CD4-positive, alpha-beta T cell (primary cell): Measurements from ENCODE around the gene BTBD9. TPM values are rescaled to one million over a fixed set of nuclear protein-coding genes. Genes with fewer than 3 reads are reported as not detected.

Experiments used
- ATAC-seq: fragments of 200-7000 bp; cut with Tn5 transposase; one replicate; pipeline ENCODE4 v1.10.0; 2022; ENCODE audit warnings: mild to moderate bottlenecking; ENCODE audit not compliant: poor library complexity
- CTCF ChIA-PET: fragments of 350-600 bp; sonication (Branson Sonifier 250); formaldehyde crosslinking; loops from one replicate; lab custom pipeline; 2021; ENCODE audit warnings: antibody characterized with exemption, inconsistent platforms; lab: Charles Lee
- POLR2A ChIA-PET: fragments of 350-600 bp; sonication (Branson Sonifier 250); formaldehyde crosslinking; loops from one replicate; lab custom pipeline; 2021; ENCODE audit warnings: antibody characterized with exemption, inconsistent platforms; lab: Charles Lee
- DNase-seq, 14 experiments: peaks; one replicate each; pipeline ENCODE4 v3.0.0-alpha.2; 2013 to 2020; ENCODE audit warnings: mixed read lengths in 2 of 14
- H3K27ac ChIP-seq, 2 donors: one replicate each; pipeline versions ENCODE4 v1.5.1 to v1.7.0; 2013; ENCODE audit warnings: low read length in 2 of 2, low read depth in 1 of 2, mild to moderate bottlenecking in 1 of 2
- H3K27me3 ChIP-seq, 2 experiments: 1 replicate in 1 of 2; 2 replicates in 1 of 2; pipeline versions ENCODE4 v1.6.1 to v1.7.0; 2013; ENCODE audit warnings: low read length in 2 of 2, control low read depth in 1 of 2, mild to moderate bottlenecking in 1 of 2, moderate library complexity in 1 of 2; ENCODE audit not compliant: insufficient read depth in 2 of 2, control insufficient read depth in 1 of 2
- H3K36me3 ChIP-seq: one replicate; pipeline ENCODE4 v1.6.1; 2013; ENCODE audit warnings: low read length, control low read depth; ENCODE audit not compliant: insufficient read depth
- H3K4me1 ChIP-seq: one replicate; pipeline ENCODE4 v1.6.1; 2013; ENCODE audit warnings: low read length, control low read depth; ENCODE audit not compliant: insufficient read depth
- H3K4me3 ChIP-seq: one replicate; pipeline ENCODE4 v1.5.1; 2013; ENCODE audit warnings: mild to moderate bottlenecking, low read length, moderate library complexity
- H3K9me3 ChIP-seq, 2 experiments: 1 replicate in 1 of 2; 2 replicates in 1 of 2; pipeline versions ENCODE4 v1.6.1 to v1.7.0; 2013; ENCODE audit warnings: low read length in 2 of 2, mild to moderate bottlenecking in 2 of 2, control low read depth in 1 of 2, moderate library complexity in 1 of 2; ENCODE audit not compliant: control insufficient read depth in 1 of 2, insufficient read depth in 1 of 2
- H3K27ac Mint-ChIP-seq: one replicate; pipeline ENCODE4 v1.8.0; 2020; ENCODE audit warnings: mixed read lengths
- H3K27me3 Mint-ChIP-seq: one replicate; pipeline ENCODE4 v1.8.0; 2021; ENCODE audit warnings: mixed read lengths
- H3K36me3 Mint-ChIP-seq: one replicate; pipeline ENCODE4 v1.8.0; 2021; ENCODE audit warnings: low read depth, mixed read lengths
- H3K4me1 Mint-ChIP-seq: one replicate; pipeline ENCODE4 v1.8.0; 2021; ENCODE audit warnings: low read depth, mixed read lengths
- H3K4me3 Mint-ChIP-seq: one replicate; pipeline ENCODE4 v1.8.0; 2020; ENCODE audit warnings: mild to moderate bottlenecking, mixed read lengths
- H3K9me3 Mint-ChIP-seq: one replicate; pipeline ENCODE4 v1.8.0; 2020; ENCODE audit warnings: mixed read lengths
- CTCF ChIP-seq: fragments of 200-600 bp; IDR thresholded peaks from one replicate; pipeline ENCODE4 v1.8.0; 2022; ENCODE audit warnings: antibody characterized with exemption, mild to moderate bottlenecking
- intact Hi-C, 2 experiments: fragments of 100-400 bp; cut with DNase I in 1 of 2; cut with micrococcal nuclease in 1 of 2; formaldehyde crosslinking; loops; one replicate each; pipeline versions ENCODE4 v1.15.1 to v1.9.0; 2023 to 2025; cut with DNase I, micrococcal nuclease
- total RNA-seq, 174 experiments: library from RNA in 2 of 174; stranded (reverse) in 2 of 174; gene quantifications; one replicate each; pipeline ENCODE4 v1.2.3 and lab custom pipeline; 2021 to 2026

BTBD9 gene
- total RNA-seq, 2 experiments from 2014 or later = 58.7 to 59.3 TPM

DNA sequence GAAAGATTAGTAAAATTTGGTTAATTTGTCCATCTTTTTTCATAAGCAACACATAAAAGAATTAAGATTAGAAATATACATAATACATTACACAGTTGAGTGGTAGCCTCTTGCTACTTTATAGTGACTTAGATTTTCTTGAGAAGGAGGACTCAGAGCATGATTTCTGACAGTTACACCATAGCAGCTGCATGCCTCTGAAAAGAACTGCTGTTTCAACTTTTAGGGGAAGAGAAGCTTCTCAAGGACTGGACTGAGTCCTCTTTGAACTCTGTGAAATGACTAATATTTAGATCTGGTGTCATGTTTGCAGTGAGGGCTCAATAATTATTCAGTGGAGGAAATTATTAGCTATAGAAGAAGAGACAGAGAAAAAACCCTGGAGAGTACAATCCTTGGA, 272.5 kb downstream of the BTBD9 start:
- Histone ChIP-seq H3K9me3 (no peaks in the 10 kb centered on the region), H3K4me1 (no peaks in the 10 kb centered on the region), H3K4me3 (no peak overlapping the region), H3K27ac (no peak overlapping the region), H3K36me3 (no peaks in the 10 kb centered on the region), H3K27me3 (no peaks in the 10 kb centered on the region)
- H3K27me3 Mint-ChIP-seq = no peaks in the 10 kb centered on the region
- H3K9me3 Mint-ChIP-seq = no peaks in the 10 kb centered on the region
- POLR2A ChIA-PET = no interaction called here
- no peak overlapping the region for H3K27ac Mint-ChIP-seq
- H3K4me3 Mint-ChIP-seq = no peak overlapping the region
- H3K4me1 Mint-ChIP-seq = peaks cover 9% of the 10 kb centered on the region
- CTCF ChIA-PET = no interaction called here
- intact Hi-C loops = no loop called here
- ATAC-seq = no peak
- TF ChIP-seq CTCF = no peak
- no peak for DNase-seq
- peaks cover 6% of the 10 kb centered on the region for H3K36me3 Mint-ChIP-seq

GRCh38 chr6:38366234-38366633, 273.5 kb downstream of the BTBD9 start:
- Histone ChIP-seq H3K9me3 (no peaks in the 10 kb centered on the region), H3K27ac (no peak overlapping the region), H3K4me3 (no peak overlapping the region), H3K36me3 (no peaks in the 10 kb centered on the region), H3K27me3 (no peaks in the 10 kb centered on the region), H3K4me1 (no peaks in the 10 kb centered on the region)
- H3K27ac Mint-ChIP-seq = no peak overlapping the region
- no peaks in the 10 kb centered on the region for H3K27me3 Mint-ChIP-seq
- peaks cover 6% of the 10 kb centered on the region for H3K36me3 Mint-ChIP-seq
- ChIA-PET POLR2A (no interaction called here), CTCF (no interaction called here)
- no peak overlapping the region for H3K4me3 Mint-ChIP-seq
- ATAC-seq (no peak), DNase-seq (no peak)
- H3K9me3 Mint-ChIP-seq = no peaks in the 10 kb centered on the region
- intact Hi-C loops = no loop called here
- no peak for TF ChIP-seq CTCF
- peaks cover 9% of the 10 kb centered on the region for H3K4me1 Mint-ChIP-seq

- Histone ChIP-seq H3K9me3 (no peaks in the 10 kb centered on the region), H3K27ac (no peak overlapping the region), H3K4me1 (no peaks in the 10 kb centered on the region), H3K27me3 (no peaks in the 10 kb centered on the region), H3K36me3 (no peaks in the 10 kb centered on the region), H3K4me3 (no peak overlapping the region)
- ATAC-seq (no peak), DNase-seq (no peak)
- TF ChIP-seq CTCF = no peak
- intact Hi-C loops = no loop called here
- Mint-ChIP-seq H3K27ac (no peak overlapping the region), H3K36me3 (peaks cover 6% of the 10 kb centered on the region), H3K27me3 (no peaks in the 10 kb centered on the region), H3K4me3 (no peak overlapping the region), H3K9me3 (no peaks in the 10 kb centered on the region), H3K4me1 (peaks cover under 1% of the 10 kb centered on the region)
- ChIA-PET POLR2A (no interaction called here), CTCF (no interaction called here)
Measured at GRCh38 chr6:38364775-38365174, 275.0 kb downstream of the BTBD9 start.
